ENCODE measurements around the gene SCFD2.

DNA sequence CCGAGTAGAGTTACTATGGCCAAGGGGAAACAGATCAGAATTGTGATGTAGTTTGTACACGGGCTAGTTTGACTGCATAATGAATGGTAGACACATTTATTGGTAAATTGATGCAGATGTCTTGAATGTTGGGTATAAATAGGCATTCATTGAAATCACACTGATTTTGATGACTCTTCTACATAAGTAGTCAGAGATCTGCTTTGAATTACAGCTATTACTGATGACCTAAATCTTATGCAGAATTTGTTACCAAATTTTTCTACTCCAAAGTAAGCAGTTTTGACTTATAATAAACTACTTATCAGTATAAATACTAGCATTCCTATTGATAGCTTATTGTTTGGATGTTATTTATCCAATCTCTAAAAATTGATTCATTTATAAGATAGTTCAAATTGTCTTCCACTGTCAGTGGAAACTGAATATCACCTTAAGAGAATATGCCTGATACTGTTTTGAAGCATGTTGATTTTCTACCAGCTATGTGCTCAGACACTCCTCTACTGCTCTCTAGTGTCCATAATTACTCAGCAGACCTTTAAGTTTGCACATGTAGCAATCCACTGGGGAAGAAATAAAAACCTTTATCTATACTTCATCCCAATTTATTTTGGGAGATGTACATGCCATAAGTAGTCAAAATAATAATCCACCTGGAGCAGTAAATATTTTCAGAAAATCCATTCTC lies 383.5 kb downstream of the SCFD2 start:
- TF ChIP-seq, protein P1, sequence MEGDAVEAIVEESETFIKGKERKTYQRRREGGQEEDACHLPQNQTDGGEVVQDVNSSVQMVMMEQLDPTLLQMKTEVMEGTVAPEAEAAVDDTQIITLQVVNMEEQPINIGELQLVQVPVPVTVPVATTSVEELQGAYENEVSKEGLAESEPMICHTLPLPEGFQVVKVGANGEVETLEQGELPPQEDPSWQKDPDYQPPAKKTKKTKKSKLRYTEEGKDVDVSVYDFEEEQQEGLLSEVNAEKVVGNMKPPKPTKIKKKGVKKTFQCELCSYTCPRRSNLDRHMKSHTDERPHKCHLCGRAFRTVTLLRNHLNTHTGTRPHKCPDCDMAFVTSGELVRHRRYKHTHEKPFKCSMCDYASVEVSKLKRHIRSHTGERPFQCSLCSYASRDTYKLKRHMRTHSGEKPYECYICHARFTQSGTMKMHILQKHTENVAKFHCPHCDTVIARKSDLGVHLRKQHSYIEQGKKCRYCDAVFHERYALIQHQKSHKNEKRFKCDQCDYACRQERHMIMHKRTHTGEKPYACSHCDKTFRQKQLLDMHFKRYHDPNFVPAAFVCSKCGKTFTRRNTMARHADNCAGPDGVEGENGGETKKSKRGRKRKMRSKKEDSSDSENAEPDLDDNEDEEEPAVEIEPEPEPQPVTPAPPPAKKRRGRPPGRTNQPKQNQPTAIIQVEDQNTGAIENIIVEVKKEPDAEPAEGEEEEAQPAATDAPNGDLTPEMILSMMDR (IDR thresholded peaks at IDR 0.05; ENCODE audit: insufficient read depth, low read length): peak; percentile 7
- no peak for TF ChIP-seq POLR2AphosphoS5 (IDR thresholded peaks at IDR 0.05; ENCODE audit: low read depth)
- TF ChIP-seq GABPA (IDR thresholded peaks at IDR 0.05; ENCODE audit: low read depth): no peak

All from HL-60 (cell line).